HFF-Myc (cell line): ENCODE results near the gene IRF9.

Source experiments
- DNase-seq: peaks from one replicate; pipeline ENCODE4 v3.0.0-alpha.2; 2011; ENCODE audit warnings: low read depth; ENCODE audit errors: extremely low read depth
- H3K4me3 ChIP-seq: replicated peaks from 2 replicates; pipeline ENCODE4 v1.5.1; 2011; ENCODE audit warnings: low read depth, mild to moderate bottlenecking, control low read depth, low read length
- CTCF ChIP-seq: IDR thresholded peaks from 2 replicates; pipeline ENCODE4 v1.5.1; 2012; ENCODE audit warnings: mild to moderate bottlenecking, low read depth, low read length, control low read depth; ENCODE audit errors: missing control alignments

IRF9 gene

GRCh38 chr14:24147761-24148428 lies 13.2 kb upstream of the IRF9 start:
- DNase-seq, result no peak
- no peak for TF ChIP-seq CTCF

GRCh38 chr14:24149302-24149969 lies 11.6 kb upstream of the IRF9 start:
- no peak overlapping the region for H3K4me3 ChIP-seq
- no peak for TF ChIP-seq CTCF
- DNase-seq, result no peak

More at GRCh38 chr14:24147761-24148428, 13.2 kb upstream of the IRF9 start:
- peak overlapping the region; percentile 75 for H3K4me3 ChIP-seq

GRCh38 chr14:24150061-24150460 lies 11.0 kb upstream of the IRF9 start:
- no peak for TF ChIP-seq CTCF
- no peak for DNase-seq
- no peak overlapping the region for H3K4me3 ChIP-seq

GRCh38 chr14:24150567-24150966 lies 10.5 kb upstream of the IRF9 start:
- TF ChIP-seq CTCF, result no peak
- H3K4me3 ChIP-seq, result no peak overlapping the region
- DNase-seq, result no peak

GRCh38 chr14:24150993-24151392 lies 10.1 kb upstream of the IRF9 start:
- DNase-seq, result no peak
- no peak for TF ChIP-seq CTCF
- no peak overlapping the region for H3K4me3 ChIP-seq

- no peak for TF ChIP-seq CTCF
- DNase-seq, result no peak
- H3K4me3 ChIP-seq, result no peak overlapping the region
These were observed 9.5 kb upstream of the IRF9 start for GRCh38 chr14:24151404-24152080.
